PC-3 (cell line): Measurements from ENCODE around the gene PIK3R5.

Experiments used
- CTCF ChIP-seq: fragments of 300-600 bp; sonication (generic); conservative IDR thresholded peaks from 2 replicates; pipeline ENCODE4 v1.5.1; 2017; ENCODE audit warnings: antibody characterized with exemption, low read depth, mild to moderate bottlenecking, low read length
- EZH2 ChIP-seq: fragments of 300-600 bp; sonication (generic); IDR thresholded peaks from one replicate; pipeline ENCODE4 v1.6.1; 2017; ENCODE audit warnings: antibody characterized with exemption, mild to moderate bottlenecking, low read length; ENCODE audit not compliant: unreplicated experiment
- EZH2phosphoT487 ChIP-seq: fragments of 300-600 bp; sonication (generic); IDR thresholded peaks from 2 replicates; pipeline ENCODE4 v1.6.1; 2018; ENCODE audit warnings: mild to moderate bottlenecking, antibody characterized with exemption, low read length, borderline replicate concordance

GRCh38 chr17:9002227-9002605, 36.7 kb upstream of the PIK3R5 start:
- TF ChIP-seq CTCF, result no peak
- TF ChIP-seq EZH2phosphoT487, result no peak
- no peak for TF ChIP-seq EZH2
